ENCODE data around the gene OR51A2. TPM values are rescaled to one million over a fixed set of nuclear protein-coding genes. Genes with fewer than 3 reads are reported as not detected.

The OR51A2 gene
- total and polyA plus RNA-seq, 9 of the 15 experiments (the other 6 are each of a cell fraction or from before 2014, with no cell fraction given): not detected

- TF ChIP-seq REST (IDR thresholded peaks at IDR 0.05; ENCODE audit: borderline replicate concordance) (peak; percentile 55; the same call in 1 of the 2 replicates), REST (CRISPR knock-in tag; IDR thresholded peaks at IDR 0.05; ENCODE audit: low read depth) (no peak), SIN3B (IDR thresholded peaks at IDR 0.05; ENCODE audit: low read depth) (no peak), CBFA2T3 (IDR thresholded peaks at IDR 0.05) (no peak), TAF15 (IDR thresholded peaks at IDR 0.05; ENCODE audit: low read depth, low read length) (no peak), ZC3H11A (IDR thresholded peaks at IDR 0.05; ENCODE audit: low read depth, low read length) (no peak), CBX2 (IDR thresholded peaks at IDR 0.05; ENCODE audit: insufficient read depth, low read length, poor library complexity, severe bottlenecking) (no peak), NFE2L1 (tag; IDR thresholded peaks at IDR 0.05; ENCODE audit: borderline replicate concordance, low read depth) (no peak), NCOA4 (IDR thresholded peaks at IDR 0.05; ENCODE audit: partially characterized antibody) (no peak), TAF7 (tag; IDR thresholded peaks at IDR 0.05) (no peak), DNMT1 (IDR thresholded peaks at IDR 0.05) (no peak), ZBTB5 (IDR thresholded peaks at IDR 0.05) (no peak), FOXA3 (CRISPR knock-in tag; conservative IDR thresholded peaks at IDR 0.05 in 1 of 2, IDR thresholded peaks at IDR 0.05 in 1 of 2) (no peak), SMC3 (conservative IDR thresholded peaks at IDR 0.05; ENCODE audit: insufficient read depth, low read depth, low read length) (peak; percentile 71), CBX3 (IDR thresholded peaks at IDR 0.05; ENCODE audit: borderline replicate concordance in 1 of 2, low read length in 2 of 2) (no peak), ZNF445 (CRISPR knock-in tag; IDR thresholded peaks at IDR 0.05; ENCODE audit: low read depth) (no peak), HBP1 (CRISPR knock-in tag; IDR thresholded peaks at IDR 0.05) (no peak)
Observed at GRCh38 chr11:4991060-4991459, 35.5 kb upstream of the OR51A2 start (continued).
